NCI-H345 treated with DMSO at 0.1 percent for 48 hours (cell line): ENCODE results near the gene LCA5.
"Not testable (repeated sequence)": the region's sequence is repeated elsewhere in the genome, so short reads cannot be mapped to it uniquely, and the experiment has no call there.

ENCODE experiments used
- DNase-seq: peaks from one replicate; lab custom pipeline; 2025; ENCODE audit not compliant: unreplicated experiment; lab: John Stamatoyannopoulos, UW

LCA5 gene

GRCh38 chr6:79468116-79468515 lies 69.1 kb downstream of the LCA5 start:
- DNase-seq = no peak

- no peak for DNase-seq
Observed at GRCh38 chr6:79467716-79468115, 69.5 kb downstream of the LCA5 start.

- peak; percentile 18 for DNase-seq
Observed at GRCh38 chr6:79466207-79466834, 70.9 kb downstream of the LCA5 start.

GRCh38 chr6:79465381-79465780 lies 71.8 kb downstream of the LCA5 start:
- no peak for DNase-seq

- no peak for DNase-seq
Observed at GRCh38 chr6:79463621-79464050, 73.6 kb downstream of the LCA5 start.

- no peak for DNase-seq
Observed at GRCh38 chr6:79461205-79461604, 76.0 kb downstream of the LCA5 start.

GRCh38 chr6:79455446-79455845 lies 81.8 kb downstream of the LCA5 start:
- no peak for DNase-seq

- DNase-seq = no peak
Observed at GRCh38 chr6:79453558-79454042, 83.6 kb downstream of the LCA5 start.

GRCh38 chr6:79450984-79451383 lies 86.2 kb downstream of the LCA5 start:
- DNase-seq = no peak

- DNase-seq = no peak
Observed at GRCh38 chr6:79446006-79446405, 91.2 kb downstream of the LCA5 start.

GRCh38 chr6:79443876-79444275 lies 93.4 kb downstream of the LCA5 start:
- DNase-seq = not testable (repeated sequence)

GRCh38 chr6:79441192-79441591 lies 96.0 kb downstream of the LCA5 start:
- no peak for DNase-seq

- no peak for DNase-seq
Observed at GRCh38 chr6:79440598-79440997, 96.6 kb downstream of the LCA5 start.

- DNase-seq = no peak
Observed at GRCh38 chr6:79438030-79438429, 99.2 kb downstream of the LCA5 start.

GRCh38 chr6:79436241-79436640 lies 101.0 kb downstream of the LCA5 start:
- no peak for DNase-seq

- DNase-seq = no peak
Observed at GRCh38 chr6:79435746-79436145, 101.5 kb downstream of the LCA5 start.
